CD4-positive, alpha-beta T cell treated with Interleukin-4 for 1 hour (primary cell): Measurements from ENCODE around the gene PDCD1.

Experiments
- DNase-seq, 2 donors: peaks; one replicate each; pipeline ENCODE4 v3.0.0-alpha.2; 2020 to 2022

Gene PDCD1

GRCh38 chr2:241877197-241877685, 18.5 kb upstream of the PDCD1 start:
- no peak for DNase-seq

- no peak for DNase-seq
Measured at GRCh38 chr2:241876528-241877196, 18.0 kb upstream of the PDCD1 start.

DNA sequence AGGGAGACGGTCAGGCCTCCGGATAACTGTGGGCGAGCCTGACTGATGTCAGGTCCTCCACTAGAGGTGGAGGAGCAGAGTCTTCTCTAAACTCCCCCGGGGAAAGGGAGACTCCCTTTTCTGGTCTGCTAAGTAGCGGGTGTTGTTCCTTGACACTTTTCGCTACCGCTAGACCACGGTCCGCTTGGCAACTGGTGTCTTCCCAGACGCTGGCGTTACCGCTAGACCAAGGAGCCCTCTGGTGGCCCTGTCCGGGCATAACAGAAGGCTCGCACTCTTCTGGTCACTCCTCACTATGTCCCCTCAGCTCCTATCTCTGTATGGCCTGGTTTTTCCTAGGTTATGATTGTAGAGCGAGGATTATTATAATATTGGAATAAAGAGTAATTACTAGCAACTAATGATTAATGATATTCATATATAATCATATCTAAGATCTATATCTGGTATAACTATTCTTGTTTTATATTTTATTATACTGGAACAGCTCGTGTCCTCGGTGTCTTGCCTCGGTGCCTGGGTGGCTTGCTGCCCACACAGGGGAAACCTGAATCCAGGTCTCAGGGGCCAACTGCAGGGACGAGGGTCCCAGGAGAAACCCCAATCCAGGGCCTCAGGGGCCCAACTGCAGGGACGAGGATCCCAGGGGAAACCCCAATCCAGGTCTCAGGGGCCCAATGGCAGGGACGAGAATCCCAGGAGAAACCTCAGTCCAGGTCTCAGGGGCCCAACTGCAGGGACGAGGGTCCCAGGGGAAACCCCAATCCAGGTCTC, 17.2 kb upstream of the PDCD1 start:
- DNase-seq: peak in 1 of 2 donors; percentile 17

DNA sequence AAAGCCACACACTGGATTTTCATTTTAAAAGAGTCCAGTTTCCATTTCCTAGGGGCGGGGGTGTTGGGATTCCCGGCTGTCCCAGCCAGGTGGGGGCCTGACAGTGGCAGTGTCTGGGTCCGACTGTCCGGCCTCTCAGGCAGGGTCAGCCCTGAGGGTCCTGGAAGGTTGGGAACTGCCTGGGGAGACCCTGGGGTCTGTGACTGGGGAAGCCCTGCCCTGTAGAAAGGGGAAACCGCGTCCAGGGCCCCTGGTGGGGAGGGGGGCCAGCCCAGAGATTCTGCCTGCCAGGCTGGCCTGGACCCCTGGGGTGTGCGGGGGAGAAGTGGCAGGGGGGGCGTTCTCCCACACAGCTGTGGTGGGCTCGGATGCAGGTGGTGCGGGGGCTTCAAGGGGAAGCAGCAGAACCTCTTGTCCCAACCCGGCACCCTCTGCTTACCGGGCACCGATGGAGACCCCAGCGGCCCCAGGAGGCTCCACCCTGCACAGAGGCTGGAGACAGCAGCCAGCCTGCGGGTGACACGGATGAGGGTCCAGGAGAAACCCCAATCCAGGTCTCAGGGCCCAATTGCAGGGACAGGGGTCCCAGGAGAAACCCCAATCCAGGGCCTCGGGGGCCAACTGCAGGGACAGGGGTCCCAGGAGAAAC, 15.7 kb upstream of the PDCD1 start:
- no peak for DNase-seq

- no peak for DNase-seq
Measured at GRCh38 chr2:241873803-241874110, 15.1 kb upstream of the PDCD1 start.

- no peak for DNase-seq
Measured at GRCh38 chr2:241873081-241873802, 14.5 kb upstream of the PDCD1 start.

DNA sequence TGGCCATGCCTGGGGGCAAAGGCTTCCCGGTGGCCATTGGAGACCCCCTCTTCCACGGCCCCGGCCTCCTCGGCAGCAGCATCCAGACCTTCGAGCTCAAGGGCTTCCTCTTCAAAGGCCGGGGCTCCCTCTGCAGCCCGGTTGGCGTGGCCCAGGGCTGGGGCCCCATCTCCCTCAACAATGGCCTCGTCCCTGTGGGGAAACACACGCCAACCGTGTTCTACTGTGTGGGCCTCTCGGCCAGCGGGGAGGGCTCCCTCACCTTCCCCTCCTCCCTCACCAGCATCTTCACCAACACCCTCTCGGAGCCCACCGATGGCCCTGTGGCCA, 13.6 kb upstream of the PDCD1 start:
- DNase-seq: no peak

- no peak for DNase-seq
Measured at GRCh38 chr2:241871538-241872312, 13.0 kb upstream of the PDCD1 start.

DNA sequence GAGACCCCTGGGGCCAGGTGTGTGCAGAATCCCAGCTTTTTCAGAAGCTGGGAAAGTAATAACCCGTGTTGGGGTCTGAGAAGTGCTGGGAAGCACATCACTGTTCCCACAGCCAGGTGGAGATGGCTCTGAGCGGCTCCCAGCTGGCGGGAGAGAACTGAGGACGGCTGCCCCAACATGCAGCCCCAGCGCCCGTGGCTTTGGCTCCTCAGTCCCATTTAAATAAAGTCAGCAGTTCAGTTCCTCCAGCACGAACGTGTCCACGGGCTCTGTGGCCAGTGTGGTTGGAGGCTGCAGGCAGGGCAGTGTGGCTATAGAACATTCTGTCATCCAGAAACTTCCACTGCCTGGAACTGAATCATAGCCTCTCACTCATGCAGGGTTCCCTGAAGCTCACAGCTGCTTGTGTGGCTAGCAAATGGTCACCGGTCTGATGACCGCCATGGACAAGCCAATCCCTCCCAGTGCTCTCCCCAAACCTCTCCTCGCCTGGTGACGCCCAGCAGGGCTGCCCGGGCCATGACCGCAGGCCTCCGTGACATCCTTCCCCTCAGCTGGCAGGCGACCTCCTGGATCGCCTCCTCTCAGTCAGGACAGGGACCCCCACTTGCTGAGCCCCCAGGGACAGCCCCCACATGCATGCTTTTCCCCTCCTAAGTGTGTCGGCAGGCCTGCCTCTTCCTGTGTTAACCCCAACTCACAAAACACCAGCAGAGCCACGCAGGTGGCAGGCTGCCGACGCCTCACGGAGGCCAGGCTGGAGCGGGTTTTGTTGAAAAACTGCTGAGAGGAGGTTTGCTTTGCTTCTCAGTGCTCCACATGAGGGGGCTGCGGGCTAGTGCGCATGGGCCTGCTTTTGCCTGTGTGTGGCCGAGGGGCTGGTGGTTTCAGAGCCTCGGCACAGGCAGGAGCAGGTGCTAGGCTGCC, 12.2 kb upstream of the PDCD1 start:
- DNase-seq: peak; percentile 49 to 59

GRCh38 chr2:241870081-241870541, 11.4 kb upstream of the PDCD1 start:
- no peak for DNase-seq

DNA sequence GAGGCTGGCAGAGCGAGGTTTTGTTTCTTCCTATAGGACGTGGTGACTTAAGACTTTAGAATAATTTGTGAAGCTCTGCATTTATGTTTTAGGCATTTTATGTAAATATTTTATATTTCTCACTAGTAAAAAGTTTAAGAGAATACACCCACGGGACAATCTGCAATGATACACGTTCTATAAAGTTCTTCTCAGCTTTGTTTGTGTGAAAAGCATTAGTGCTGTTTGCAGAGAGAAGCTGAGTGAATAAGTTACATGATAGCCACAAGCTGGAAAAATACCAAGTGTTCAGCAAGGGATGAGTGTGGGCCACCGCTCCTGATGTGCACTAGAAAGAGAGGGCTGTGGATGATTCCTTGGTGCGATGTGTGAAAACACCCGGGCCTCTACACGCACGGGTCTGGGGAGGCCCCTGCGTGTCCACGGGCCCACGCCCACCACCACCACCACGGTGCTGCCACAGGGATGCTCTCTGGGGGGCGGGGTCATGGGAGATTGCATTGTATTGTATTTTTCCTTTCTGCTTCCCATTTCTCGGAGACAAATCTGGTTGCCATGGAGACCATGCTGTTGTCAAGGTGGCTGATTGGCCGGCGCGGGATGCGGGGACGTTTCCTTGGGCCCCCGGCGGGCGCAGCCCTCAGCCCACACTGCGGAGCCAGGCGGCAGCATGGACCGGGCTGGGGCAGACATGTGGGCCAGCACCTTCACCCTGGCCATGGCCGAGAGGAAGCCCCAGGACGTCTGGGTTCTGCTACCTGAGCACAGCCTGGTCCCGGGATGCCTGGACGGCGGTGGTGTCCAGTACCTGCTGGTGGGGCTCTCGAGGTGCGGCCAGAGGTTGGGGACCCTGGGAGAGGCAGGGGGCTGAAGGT, 10.6 kb upstream of the PDCD1 start, which contains the start of gene RTP5:
RTP5 (plus strand) TSS at position 643 of the 875 bp plus-strand sequence; CDS start at position 671, 28 bp downstream.
- no peak for DNase-seq

DNA sequence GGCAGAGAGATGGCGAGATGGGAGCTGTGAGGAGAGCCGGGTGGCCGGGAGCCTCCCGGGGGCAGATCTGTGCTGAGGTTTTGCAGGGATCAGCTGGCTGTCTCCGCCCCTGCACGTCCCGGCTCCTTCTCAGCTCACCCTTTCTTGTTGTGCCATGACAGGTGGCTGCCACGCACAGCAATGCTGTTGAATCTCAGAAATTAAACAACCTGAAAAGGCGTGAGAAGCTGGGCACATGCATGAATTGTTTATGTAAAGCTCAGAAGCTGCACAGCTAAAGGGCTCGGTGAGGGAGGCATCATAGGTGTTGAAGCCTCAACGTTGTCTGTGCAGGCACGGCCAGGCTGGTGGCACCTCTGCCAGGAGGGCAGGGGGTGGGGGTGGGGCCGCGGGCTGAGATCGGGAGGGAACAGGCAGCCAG, 10.0 kb upstream of the PDCD1 start:
- DNase-seq: peak in 1 of 2 donors; percentile 36

- peak; percentile 57 to 65 for DNase-seq
Measured at GRCh38 chr2:241867776-241868420, 9.2 kb upstream of the PDCD1 start.

GRCh38 chr2:241866790-241867645, 8.3 kb upstream of the PDCD1 start:
- no peak for DNase-seq

DNA sequence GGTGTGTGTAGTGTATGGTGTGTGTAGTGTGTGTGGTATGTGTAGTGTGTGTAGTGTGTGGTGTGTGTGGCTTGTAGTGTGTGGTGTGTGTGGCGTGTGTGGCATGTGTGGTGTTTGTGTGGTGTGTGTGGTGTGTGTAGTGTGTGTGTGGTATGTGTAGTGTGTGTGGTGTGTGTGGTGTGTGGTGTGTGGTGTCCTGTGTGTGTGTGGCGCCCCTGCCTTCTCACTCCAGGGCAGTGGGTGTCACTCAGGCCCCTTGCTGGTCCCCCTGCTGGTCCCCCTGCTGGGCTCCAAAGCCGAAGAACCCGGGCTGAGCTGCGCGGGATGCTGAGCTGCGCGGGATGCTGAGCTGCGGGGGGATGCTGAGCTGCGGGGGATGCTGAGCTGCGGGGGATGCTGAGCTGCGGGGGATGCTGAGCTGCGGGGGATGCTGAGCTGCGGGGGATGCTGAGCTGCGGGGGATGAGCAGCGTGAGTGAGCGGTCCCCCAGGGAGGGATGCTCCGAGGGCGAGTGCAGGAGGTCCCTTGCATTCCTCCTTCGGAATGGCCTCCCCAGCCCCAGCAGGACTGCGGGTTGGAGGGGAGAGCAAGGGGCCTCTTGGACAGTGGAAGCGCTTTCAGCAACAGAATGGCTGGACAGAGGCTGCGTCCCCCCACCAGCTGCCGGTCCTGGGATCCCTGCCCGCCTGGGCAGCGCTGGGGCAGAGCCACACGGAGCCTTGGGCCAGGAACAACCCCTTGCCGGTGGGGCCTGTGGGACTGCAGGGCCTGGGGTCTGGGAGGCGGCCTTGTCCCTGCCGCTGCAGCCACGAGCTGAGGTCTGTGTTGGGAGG, 7.5 kb upstream of the PDCD1 start:
- peak in 1 of 2 donors; percentile 39 for DNase-seq

DNA sequence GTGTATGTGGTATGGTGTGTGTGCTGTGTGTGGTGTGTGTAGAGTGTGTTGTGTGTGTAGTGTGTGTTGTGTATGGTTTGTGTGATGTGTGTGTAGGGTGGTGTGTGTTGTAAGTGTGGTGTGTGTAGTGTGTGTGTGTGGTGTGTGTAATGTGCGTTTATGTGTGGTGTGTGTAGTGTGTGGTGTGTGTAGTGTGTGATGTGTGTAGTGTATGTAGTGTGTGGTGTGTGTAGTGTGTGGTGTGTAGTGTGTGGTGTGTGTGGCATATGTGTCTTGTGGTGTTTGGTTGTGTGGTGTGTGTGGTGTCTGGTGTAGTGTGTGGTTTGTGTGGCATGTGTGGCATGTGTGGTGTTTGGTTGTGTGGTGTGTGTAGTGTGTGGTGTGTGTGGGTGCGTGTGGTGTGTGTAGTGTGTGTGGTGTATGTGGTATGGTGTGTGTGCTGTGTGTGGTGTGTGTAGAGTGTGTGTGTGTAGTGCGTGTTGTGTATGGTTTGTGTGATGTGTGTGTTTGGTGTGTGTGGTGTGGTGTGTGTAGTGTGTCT, 6.8 kb upstream of the PDCD1 start:
- DNase-seq: peak in 1 of 2 donors; percentile 37

GRCh38 chr2:241864850-241865213, 6.1 kb upstream of the PDCD1 start:
- DNase-seq: no peak
